ENCODE measurements around the gene CAB39.

The CAB39 gene

DNA sequence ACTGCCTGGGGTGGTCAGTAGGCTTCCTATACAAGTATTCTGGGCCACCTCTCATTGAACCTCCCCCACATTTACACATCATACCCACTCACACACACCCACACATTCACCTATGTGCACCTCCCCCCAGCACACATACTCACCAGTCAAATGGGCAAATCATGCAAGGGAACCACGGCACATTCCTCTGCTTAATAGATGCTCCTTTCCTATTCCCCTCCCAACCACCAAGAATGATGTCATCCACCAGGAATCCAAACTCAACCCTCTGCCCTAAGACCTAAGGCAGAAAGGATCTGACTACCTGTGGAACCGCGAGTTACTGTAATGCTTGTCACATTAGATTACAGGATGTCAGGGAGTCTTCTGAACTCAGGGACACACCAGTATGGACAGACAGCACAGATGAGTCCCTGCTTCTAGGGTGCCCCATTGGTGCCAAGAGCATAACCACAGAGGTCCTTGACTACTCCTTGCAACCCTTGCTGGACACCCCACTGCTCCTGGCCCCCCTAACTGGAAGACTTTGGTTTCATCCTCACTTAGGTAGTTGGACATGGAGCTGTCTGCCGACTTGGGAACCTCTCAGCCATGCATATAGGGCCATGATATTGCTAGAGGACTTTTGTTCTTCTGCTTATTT lies 21.5 kb upstream of the CAB39 start:
- no peak overlapping the region for H3K4me3 ChIP-seq (ENCODE audit: low read depth, low read length)
- DNase-seq = no peak
- TF ChIP-seq, protein P1, sequence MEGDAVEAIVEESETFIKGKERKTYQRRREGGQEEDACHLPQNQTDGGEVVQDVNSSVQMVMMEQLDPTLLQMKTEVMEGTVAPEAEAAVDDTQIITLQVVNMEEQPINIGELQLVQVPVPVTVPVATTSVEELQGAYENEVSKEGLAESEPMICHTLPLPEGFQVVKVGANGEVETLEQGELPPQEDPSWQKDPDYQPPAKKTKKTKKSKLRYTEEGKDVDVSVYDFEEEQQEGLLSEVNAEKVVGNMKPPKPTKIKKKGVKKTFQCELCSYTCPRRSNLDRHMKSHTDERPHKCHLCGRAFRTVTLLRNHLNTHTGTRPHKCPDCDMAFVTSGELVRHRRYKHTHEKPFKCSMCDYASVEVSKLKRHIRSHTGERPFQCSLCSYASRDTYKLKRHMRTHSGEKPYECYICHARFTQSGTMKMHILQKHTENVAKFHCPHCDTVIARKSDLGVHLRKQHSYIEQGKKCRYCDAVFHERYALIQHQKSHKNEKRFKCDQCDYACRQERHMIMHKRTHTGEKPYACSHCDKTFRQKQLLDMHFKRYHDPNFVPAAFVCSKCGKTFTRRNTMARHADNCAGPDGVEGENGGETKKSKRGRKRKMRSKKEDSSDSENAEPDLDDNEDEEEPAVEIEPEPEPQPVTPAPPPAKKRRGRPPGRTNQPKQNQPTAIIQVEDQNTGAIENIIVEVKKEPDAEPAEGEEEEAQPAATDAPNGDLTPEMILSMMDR (IDR thresholded peaks at IDR 0.05; ENCODE audit: low read depth, low read length) = no peak
- H3K36me3 ChIP-seq = no peaks in the 10 kb centered on the region
- H3K9me3 ChIP-seq (ENCODE audit: severe bottlenecking) = no peaks in the 10 kb centered on the region
- no peak overlapping the region for H3K27ac ChIP-seq
- no peaks in the 10 kb centered on the region for H3K27me3 ChIP-seq (ENCODE audit: insufficient read depth, low read depth, severe bottlenecking)

DNA sequence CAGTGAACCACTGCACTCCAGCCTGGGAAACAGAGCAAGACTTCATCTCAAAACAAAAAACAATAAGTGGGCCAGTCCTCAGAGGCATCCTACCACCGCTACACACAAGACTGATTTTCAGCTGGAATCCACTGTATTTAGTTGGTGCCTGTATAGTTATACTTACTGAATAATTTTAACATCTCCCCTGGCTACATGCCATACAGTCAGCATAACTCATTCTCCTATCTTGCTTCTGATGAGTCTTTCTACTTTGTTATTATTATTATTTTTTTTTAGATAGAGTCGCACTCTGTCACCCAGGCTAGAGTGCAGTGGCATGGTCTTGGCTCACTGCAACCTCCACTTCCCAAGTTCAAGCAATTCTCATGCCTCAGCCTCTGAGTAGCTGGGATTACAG lies 19.9 kb upstream of the CAB39 start:
- Histone ChIP-seq H3K4me3 (ENCODE audit: low read depth, low read length) (no peak overlapping the region), H3K27ac (no peak overlapping the region), H3K36me3 (no peaks in the 10 kb centered on the region), H3K27me3 (ENCODE audit: insufficient read depth, low read depth, severe bottlenecking) (no peaks in the 10 kb centered on the region), H3K9me3 (ENCODE audit: severe bottlenecking) (no peaks in the 10 kb centered on the region)
- TF ChIP-seq, protein P1 (IDR thresholded peaks at IDR 0.05; ENCODE audit: low read depth, low read length) = no peak
- no peak for DNase-seq

DNA sequence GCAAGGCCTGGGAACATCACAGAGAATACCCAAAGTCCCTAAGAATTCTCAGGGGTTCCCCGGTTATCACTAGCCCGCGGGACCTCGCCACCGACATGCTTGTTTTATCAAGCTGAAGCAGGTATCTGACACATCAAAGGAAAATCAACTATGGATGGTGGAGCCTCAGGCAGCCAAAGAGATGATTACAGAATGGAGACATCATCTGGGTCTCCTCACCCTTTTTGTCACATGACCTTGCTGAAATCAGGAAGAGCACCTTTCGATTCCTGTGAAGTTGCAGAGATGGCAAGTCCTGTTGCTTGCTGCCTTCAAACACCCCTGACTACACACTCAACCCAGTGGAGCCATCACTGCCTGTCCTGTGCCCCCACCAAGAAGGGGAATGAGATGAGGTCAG lies 19.2 kb upstream of the CAB39 start:
- no peaks in the 10 kb centered on the region for H3K9me3 ChIP-seq (ENCODE audit: severe bottlenecking)
- DNase-seq = no peak
- H3K4me3 ChIP-seq (ENCODE audit: low read depth, low read length) = no peak overlapping the region
- H3K27me3 ChIP-seq (ENCODE audit: insufficient read depth, low read depth, severe bottlenecking) = no peaks in the 10 kb centered on the region
- TF ChIP-seq, protein P1 (IDR thresholded peaks at IDR 0.05; ENCODE audit: low read depth, low read length) = no peak
- H3K36me3 ChIP-seq = no peaks in the 10 kb centered on the region
- H3K27ac ChIP-seq = no peak overlapping the region

DNA sequence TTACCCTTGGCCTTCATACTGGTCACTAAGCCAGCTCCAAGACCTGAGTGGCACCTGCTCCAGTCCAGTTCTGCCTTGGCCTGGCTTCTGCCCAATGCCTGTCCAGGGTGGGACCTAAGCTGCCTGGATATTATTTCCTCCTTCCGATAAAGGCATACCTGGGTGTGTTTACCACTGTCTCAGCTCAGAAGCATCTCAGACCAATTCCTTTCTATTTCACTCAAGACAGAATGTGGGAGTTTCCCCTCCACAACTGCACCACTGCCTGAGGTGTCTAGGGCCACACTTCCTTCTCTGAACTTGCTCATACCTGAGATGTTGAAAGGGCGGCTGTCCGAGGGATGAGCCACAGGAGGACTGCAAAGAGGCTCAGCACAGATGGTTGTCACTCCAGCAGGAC lies 18.4 kb upstream of the CAB39 start:
- Histone ChIP-seq H3K9me3 (ENCODE audit: severe bottlenecking) (no peaks in the 10 kb centered on the region), H3K36me3 (no peaks in the 10 kb centered on the region), H3K27me3 (ENCODE audit: insufficient read depth, low read depth, severe bottlenecking) (no peaks in the 10 kb centered on the region), H3K27ac (no peak overlapping the region), H3K4me3 (ENCODE audit: low read depth, low read length) (no peak overlapping the region)
- TF ChIP-seq, protein P1 (IDR thresholded peaks at IDR 0.05; ENCODE audit: low read depth, low read length) = no peak
- no peak for DNase-seq

DNA sequence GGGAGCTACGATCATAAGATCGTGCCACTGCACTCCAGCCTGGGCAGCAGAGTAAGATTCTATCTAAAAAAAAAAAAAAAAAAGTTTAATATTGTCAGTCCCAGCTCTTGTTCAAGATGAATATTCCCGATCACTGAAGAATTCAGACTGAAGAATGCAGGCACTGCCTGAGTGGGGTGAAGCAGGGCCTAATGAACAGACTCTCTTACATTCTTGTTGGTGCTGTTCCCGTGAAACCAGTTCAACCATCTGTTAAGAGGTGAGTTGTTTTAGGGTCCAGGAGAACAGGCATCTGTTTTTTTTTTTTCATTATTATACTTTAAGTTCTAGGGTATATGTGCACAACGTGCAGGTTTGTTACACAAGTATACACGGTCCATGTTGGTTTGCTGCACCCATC lies 17.1 kb upstream of the CAB39 start:
- Histone ChIP-seq H3K36me3 (no peaks in the 10 kb centered on the region), H3K27ac (no peak overlapping the region), H3K4me3 (ENCODE audit: low read depth, low read length) (no peak overlapping the region), H3K9me3 (ENCODE audit: severe bottlenecking) (no peaks in the 10 kb centered on the region), H3K27me3 (ENCODE audit: insufficient read depth, low read depth, severe bottlenecking) (no peaks in the 10 kb centered on the region)
- TF ChIP-seq, protein P1 (IDR thresholded peaks at IDR 0.05; ENCODE audit: low read depth, low read length) = no peak
- DNase-seq = no peak

DNA sequence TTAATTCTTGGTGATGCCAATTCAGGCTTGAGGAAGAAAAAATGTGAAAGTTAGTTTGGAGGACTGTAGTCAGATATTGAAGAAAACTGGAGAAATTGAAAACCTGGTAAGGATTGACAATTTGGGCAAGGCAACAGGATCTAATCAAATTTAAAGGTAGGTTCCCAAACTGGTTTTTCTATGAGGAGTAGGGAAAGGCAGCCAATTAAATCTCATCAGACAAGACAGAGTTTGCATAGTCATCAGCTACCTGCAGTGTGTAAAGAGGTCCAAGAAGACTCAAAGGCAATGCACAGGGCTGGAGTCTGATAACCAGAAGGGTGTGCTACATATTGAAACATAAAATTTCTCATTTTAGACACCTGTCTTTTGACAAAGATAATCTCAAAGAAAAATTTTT lies 16.0 kb upstream of the CAB39 start:
- TF ChIP-seq, protein P1 (IDR thresholded peaks at IDR 0.05; ENCODE audit: low read depth, low read length) = no peak
- Histone ChIP-seq H3K27me3 (ENCODE audit: insufficient read depth, low read depth, severe bottlenecking) (no peaks in the 10 kb centered on the region), H3K36me3 (no peaks in the 10 kb centered on the region), H3K27ac (no peak overlapping the region), H3K9me3 (ENCODE audit: severe bottlenecking) (no peaks in the 10 kb centered on the region), H3K4me3 (ENCODE audit: low read depth, low read length) (no peak overlapping the region)
- DNase-seq = no peak

All from WERI-Rb-1 (cell line).